Femur (tissue), 1 donor: ENCODE results near the gene PGD.
"Not testable (repeated sequence)": the region's sequence is repeated elsewhere in the genome, so short reads cannot be mapped to it uniquely, and the experiment has no call there.

Experiments used
- DNase-seq: peaks from one replicate; pipeline ENCODE4 v3.0.0-alpha.2; 2017

The PGD gene

DNA sequence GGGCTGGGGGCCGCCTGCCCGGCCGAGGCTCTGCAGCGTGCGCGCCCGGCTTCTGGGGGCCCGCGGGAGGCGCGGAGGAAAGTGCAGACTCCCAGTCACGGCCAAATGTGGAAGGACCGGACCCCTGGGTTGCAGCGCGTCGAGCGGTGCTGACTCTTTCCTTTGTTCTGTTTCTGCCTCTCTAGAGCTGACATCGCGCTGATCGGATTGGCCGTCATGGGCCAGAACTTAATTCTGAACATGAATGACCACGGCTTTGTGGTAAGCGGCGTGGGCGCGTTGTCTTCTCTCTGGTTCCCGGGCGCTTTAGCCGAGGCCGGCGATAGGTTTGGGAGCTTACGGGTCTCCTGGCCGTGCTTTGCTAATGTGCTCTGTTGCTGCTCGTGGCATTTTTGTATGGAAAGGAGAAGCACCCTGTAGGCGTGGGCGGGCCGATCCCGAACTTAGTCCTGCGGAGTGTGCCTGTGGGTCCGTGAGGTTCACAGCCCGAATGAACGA lies 629 bp downstream of the PGD start:
- DNase-seq, result peak; percentile 65

DNA sequence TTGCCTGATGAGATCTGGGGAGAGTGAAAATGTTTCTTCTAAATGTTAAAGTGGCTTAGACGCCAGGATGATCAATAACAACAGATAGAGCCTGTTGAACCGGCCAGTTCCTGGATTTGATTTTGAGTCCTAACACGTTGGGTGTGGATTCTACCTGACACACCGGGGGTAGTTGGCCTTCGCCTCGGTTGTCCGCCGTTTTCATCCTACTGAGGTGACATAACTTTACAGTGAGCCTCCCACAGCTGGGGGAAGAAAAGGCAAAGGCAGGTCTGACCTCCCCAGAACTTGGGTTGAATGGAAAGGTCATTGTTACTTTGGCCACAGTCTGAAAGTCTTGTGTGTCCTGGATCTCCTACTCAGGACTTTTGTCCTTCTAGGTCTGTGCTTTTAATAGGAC lies 1.1 kb downstream of the PGD start:
- no peak for DNase-seq

DNA sequence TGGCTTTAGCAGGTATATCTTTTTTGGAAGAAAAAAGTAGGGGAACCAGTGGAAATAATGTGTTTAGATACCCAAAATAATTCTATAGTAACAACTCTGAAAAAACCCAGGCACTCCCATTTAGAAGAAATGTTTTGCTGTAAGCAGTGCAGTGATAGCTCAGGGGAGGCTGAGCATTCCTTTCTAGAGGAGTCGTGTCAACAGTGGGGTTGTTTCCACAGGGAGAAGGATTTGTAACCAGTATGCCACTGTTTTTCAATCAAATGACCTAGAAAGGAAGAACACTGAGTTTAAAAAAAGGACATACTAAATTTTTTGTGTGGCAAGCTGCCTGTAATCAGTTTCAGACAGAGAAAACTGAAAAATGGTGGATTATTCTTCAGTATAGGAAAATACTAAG lies 2.4 kb downstream of the PGD start:
- no peak for DNase-seq

GRCh38 chr1:10402729-10403274 lies 3.9 kb downstream of the PGD start:
- no peak for DNase-seq

DNA sequence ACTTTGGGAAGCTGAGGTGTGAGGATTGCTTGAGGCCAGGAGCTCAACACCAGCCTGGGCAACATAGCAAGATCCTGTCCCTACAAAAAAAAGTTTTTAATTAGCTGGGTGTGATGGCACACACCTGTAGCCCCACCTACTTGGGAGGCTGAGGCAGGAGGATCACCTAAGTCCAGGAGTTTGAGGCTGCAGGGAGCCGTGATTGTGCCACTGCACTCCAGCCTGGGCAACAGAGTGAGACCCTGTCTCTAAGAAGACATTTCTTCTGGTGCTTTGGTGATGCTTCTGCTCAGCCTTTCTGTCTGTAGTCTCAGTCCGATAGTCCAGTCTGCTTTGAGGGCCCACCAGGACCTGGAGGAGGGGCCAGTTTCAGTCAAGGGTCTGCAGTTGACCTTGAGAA lies 8.3 kb downstream of the PGD start:
- DNase-seq, result no peak

DNA sequence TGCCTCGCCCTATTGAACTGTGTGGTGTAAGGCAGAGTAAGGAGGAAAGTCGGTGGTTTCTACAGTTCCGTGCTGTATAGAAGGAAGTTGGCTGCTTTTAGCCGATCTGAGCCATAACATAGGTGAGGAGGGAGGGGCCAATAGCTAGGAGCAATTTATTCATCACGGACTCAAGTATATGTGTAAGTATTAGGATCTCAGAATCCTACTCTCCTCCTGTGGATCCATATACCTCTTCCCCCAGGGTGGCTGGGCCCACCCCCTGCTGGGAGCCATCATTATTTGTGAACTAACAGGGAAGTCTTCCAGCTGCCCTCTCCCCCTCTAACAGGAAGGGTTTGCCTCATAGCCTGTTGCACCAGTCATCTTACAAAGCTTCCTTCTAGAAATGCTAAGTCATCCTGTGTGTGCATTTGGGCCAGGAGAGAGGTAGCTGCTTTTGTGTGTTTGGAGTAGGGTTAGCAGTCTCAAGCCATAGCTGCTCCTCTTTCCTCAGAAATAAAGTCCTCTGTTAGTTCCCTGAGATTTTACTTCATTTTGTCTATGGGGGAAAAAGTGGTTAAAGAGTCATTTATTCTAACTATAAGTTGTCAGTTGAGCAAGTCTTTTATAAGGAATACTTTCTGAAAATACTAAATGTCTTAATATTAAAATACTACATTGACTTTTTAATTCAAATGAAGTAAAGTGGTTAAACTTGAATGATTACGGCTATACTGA lies 16.5 kb downstream of the PGD start:
- peak; percentile 44 for DNase-seq

DNA sequence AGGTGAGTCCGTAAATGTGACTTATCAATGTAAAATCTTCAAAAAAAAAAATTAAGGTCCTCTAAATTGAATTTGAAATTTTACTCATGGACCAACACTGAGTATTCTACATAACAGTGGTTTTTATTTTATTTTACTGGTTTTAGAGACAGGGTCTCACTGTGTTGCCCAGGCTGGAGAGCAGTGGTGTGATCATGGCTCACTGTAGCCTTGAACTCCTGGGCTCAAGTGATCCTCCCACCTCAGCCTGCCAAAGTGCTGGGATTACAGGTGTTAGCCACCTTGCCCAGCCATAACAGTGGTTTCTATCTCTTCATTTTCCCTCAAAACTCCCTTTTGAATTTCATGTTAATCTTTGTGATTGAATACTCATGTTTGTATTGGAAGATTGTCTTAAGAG lies 17.1 kb downstream of the PGD start:
- DNase-seq, result not testable (repeated sequence)

DNA sequence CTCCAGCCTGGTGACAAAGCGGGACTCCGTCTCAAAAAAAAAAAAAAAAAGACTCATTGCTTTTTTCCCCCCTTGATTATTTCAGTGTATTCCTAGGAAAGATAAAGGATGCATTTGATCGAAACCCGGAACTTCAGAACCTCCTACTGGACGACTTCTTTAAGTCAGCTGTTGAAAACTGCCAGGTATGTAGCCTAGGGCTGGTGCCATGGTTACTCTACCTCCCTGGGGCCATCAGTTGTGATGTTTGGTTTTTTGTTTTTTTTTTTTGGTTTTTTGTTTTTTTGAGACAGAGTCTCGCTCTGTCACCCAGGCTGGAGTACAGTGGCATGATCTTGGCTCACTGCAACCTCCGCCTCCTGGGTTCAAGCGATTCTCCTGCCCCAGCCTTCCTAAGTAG lies 19.9 kb downstream of the PGD start:
- DNase-seq, result not testable (repeated sequence)

- no peak for DNase-seq
Observed at GRCh38 chr1:10419351-10419750, 20.5 kb downstream of the PGD start.

- no peak for DNase-seq
Observed at GRCh38 chr1:10421637-10422036, 22.8 kb downstream of the PGD start.

GRCh38 chr1:10424034-10424433 lies 25.2 kb downstream of the PGD start:
- peak; percentile 77 for DNase-seq

GRCh38 chr1:10424651-10425050 lies 25.8 kb downstream of the PGD start:
- no peak for DNase-seq

GRCh38 chr1:10425826-10426534 lies 27.1 kb downstream of the PGD start:
- not testable (repeated sequence) for DNase-seq

- not testable (repeated sequence) for DNase-seq
Observed at GRCh38 chr1:10426535-10426848, 27.6 kb downstream of the PGD start.

DNA sequence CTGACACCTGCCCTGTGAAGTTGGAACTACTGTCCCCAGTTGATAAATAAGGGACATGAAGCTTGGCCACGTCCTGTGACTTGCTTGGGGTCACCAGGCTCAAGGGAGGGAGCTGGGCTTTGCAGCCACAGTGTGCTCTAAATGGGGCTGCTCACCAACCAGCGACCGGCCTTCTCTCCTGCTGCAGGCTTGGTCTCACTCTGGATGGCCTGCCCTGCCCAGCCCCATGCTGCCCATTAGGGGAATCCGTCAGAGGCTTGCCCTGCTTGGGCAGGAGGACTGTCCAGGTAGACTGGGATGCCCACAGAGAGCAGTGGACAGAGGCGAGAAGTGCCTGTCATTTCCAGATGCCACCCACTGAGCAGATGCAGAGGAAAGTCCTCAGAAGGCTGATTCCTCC lies 30.1 kb downstream of the PGD start:
- no peak for DNase-seq

DNA sequence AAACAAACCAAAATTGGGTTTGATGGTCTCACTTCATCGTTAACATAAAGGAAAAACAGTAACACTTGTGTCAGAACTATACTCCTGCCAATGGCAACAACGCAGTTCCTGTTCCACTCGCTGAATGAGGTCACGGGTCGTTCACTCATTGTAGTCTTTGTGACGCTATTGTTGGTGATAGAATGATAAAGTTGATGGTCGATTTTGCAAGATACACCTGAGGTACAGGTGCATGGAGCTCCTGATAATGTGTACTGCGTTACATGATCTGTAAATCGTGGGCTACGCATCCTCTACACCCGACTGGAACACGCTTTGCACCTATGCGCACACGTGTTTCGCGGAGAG lies 31.0 kb downstream of the PGD start:
- DNase-seq, result no peak

DNA sequence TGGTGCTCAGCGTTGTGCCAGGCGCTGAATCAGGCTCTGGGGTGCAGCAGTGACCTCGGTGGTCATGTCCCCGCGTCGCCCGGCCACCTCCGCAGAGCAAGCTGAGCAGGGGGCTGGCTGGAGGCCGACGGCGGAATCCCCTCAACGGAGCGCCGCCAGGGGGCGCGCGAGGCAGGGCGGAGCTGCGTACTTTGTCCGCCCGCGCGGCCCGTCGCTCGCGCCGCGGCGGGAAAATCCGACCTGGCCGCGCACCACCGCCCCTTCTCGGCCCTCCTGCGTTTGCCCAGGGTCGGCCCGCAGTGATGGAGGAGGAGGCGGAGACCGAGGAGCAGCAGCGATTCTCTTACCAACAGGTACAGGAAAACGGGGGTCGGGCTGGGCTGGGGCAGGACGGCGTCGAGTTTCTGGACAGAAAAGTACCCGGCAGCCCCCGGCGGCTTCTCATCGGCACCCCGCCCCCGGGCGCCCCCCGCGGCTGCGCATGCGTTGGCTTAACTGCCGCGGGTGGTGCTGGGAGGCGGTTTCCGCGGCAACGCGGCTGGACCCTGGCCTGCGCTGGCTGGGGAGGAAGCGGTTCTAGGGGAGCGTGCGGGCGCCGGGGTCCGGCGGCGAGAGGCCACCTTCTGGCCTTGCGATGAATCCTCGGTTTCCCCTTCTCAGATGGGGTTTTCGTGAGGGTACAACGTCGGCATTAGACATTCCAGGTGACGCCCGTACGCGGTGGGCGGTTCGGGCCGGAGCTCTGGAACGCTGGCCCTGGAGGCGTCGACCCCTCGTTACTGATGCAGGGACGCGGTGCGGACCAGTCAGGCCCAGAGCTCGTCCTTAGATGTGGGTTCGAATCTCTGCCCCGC lies 31.6 kb downstream of the PGD start, which contains the start of gene CENPS:
CENPS (plus strand) TSS at position 218 of the 854 bp plus-strand sequence; CDS start at position 303, 85 bp downstream.
- DNase-seq, result peak; percentile 96

DNA sequence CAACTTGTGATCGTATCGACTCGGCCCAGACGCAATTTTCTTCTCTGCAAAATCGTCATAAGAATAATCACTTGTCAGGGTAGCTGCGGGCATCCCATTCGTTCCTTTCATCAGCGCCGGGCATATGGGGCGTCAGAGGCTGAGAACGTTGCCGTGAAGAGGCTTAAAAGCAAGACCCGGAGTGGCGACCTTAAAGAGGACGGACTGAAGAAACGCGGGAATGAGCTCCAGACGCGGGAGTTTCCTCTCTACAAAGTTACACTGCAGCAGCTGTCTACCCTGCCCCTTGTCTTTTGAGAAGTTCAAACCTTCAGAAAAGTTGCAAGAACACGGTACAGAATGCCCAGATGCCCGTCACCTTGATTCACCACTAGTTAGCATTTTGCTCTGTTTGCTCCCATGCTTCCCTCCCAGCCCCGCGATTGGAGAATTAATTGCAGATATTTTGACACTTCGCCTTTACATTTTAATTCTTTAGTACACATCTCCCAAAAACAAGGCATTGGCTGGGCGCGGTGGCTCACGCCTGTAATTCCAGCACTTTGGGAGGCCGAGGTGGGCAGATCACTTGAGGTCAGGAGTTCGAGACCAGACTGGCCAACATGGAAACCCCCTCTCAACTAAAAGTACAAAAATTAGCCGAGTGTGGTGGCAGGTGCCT lies 32.3 kb downstream of the PGD start:
- no peak for DNase-seq

- no peak for DNase-seq
Observed at GRCh38 chr1:10432910-10433700, 34.2 kb downstream of the PGD start.

- DNase-seq, result no peak
Observed at GRCh38 chr1:10433790-10434189, 34.9 kb downstream of the PGD start.

DNA sequence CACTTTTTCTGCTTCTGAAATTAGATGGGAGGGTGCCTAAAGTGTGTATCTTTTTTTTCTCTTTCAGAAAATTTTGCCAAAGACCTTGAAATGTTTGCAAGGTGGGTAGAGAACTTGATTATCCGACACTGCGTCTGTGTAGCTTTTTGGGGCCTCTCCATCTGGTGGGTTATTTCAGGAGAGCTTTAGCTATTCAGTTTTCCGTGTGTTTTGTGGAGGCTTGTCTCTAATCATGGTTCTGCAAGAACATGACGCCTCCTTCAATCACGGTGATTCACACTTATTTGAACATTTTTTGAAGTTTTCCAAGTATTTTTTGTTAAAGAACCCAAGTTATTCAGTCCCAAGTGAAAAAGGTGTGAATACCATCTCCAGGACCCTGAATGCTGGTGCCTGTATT lies 35.7 kb downstream of the PGD start:
- DNase-seq, result no peak

DNA sequence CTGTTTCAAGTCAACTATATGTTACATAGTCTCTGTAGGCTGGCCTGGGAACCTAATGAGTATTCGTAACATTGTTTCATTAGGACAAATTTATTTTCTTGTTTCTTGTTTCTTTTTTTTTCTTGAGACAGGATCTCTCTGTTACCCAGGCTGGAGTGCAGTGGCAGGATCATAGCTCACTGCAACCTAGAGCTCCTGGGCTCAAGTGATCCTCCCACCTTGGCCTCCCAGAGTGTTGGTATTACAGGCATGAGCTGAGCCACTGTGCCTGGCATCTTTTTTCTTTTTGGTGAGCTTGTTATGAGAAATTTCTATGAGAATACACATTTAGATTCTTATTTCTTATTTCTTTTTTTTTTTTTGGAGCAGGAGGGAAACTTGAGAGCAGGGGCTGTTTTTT lies 38.2 kb downstream of the PGD start:
- DNase-seq, result no peak
